ENCODE results near the gene OPCML. TPM values are rescaled to one million over a fixed set of nuclear protein-coding genes. Genes with fewer than 3 reads are reported as not detected.

The OPCML gene
- total and polyA plus RNA-seq, 2 donors (not counting 1 experiment from before 2014, with no cell fraction given) = 0.99 to 2.8 TPM

DNA sequence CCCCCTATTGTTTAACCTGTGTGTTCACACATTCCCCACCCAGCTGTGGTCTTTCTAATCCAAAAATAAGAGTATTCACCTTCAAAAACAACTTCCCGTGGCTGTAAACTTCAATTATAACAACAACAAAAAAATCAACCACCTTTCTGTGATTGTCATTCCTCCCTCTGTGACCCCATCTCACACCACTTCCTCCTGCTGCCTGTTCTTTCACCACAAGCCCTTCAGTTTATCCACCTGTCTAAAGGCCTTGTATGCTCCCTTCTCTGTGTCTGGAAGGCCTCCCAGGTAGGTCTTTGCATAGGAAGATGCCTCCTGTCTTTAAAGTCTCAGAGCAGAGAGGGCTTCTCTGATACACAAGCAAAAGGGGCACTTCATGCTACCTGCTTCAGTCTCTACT lies 707.7 kb downstream of the OPCML start:
- Histone ChIP-seq H3K4me3 (replicated peaks in 1 of 4; ENCODE audit: control extremely low read depth in 1 of 4, insufficient read depth in 1 of 4, low read depth in 3 of 4, low read length in 4 of 4) (no peak overlapping the region), H3K4me2 (ENCODE audit: extremely low read depth, insufficient read depth, low read length) (no peak overlapping the region), H4K20me1 (ENCODE audit: control insufficient read depth, extremely low read depth, insufficient read depth, low read length) (no peaks in the 10 kb centered on the region), H3K4me1 (ENCODE audit: control insufficient read depth, extremely low read depth, insufficient read depth, low read length) (no peaks in the 10 kb centered on the region), H3K27me3 (ENCODE audit: control insufficient read depth, insufficient read depth, low read length) (no peaks in the 10 kb centered on the region), H3K9me3 (ENCODE audit: control insufficient read depth, insufficient read depth, low read depth, low read length) (no peaks in the 10 kb centered on the region), H3K9ac (ENCODE audit: insufficient read depth, low read length) (no peak overlapping the region), H3K79me2 (ENCODE audit: control insufficient read depth, insufficient read depth, low read length) (no peaks in the 10 kb centered on the region), H2AFZ (ENCODE audit: low read length) (no peak overlapping the region), H3K27ac (ENCODE audit: insufficient read depth, low read length) (no peak overlapping the region), H3K36me3 (ENCODE audit: control insufficient read depth, insufficient read depth, low read length) (no peaks in the 10 kb centered on the region)
- TF ChIP-seq EZH2 (IDR thresholded peaks at IDR 0.05; ENCODE audit: low read length, missing control alignments) = no peak
- TF ChIP-seq, protein P1, sequence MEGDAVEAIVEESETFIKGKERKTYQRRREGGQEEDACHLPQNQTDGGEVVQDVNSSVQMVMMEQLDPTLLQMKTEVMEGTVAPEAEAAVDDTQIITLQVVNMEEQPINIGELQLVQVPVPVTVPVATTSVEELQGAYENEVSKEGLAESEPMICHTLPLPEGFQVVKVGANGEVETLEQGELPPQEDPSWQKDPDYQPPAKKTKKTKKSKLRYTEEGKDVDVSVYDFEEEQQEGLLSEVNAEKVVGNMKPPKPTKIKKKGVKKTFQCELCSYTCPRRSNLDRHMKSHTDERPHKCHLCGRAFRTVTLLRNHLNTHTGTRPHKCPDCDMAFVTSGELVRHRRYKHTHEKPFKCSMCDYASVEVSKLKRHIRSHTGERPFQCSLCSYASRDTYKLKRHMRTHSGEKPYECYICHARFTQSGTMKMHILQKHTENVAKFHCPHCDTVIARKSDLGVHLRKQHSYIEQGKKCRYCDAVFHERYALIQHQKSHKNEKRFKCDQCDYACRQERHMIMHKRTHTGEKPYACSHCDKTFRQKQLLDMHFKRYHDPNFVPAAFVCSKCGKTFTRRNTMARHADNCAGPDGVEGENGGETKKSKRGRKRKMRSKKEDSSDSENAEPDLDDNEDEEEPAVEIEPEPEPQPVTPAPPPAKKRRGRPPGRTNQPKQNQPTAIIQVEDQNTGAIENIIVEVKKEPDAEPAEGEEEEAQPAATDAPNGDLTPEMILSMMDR (conservative IDR thresholded peaks at IDR 0.05 in 1 of 2, IDR thresholded peaks at IDR 0.05 in 1 of 2; ENCODE audit: low read depth in 1 of 2, low read length in 2 of 2) = no peak
- DNase-seq (ENCODE audit: low read depth in 2 of 2) = no peak

DNA sequence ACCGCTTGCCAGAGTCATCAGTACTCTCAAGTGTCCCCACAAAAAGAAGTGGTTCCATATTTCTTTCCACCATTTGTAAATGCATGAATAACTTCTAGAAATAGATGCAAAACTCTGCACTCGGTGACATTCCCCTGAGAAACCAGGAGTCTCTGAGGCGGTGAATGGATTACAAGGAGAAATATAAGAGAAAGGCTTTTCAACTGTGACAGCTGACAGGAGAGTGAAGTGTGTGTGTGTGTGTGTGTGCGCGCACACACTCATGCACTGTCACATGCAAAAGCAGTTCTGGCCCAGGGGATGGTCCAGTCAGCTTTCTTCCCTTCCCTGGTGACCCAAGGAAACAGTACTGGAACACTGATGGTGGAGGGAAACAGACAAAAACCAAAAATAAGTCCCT lies 710.0 kb downstream of the OPCML start:
- no peak overlapping the region for H3K4me3 ChIP-seq (replicated peaks in 1 of 4; ENCODE audit: control extremely low read depth in 1 of 4, insufficient read depth in 1 of 4, low read depth in 3 of 4, low read length in 4 of 4)
- no peak overlapping the region for H2AFZ ChIP-seq (ENCODE audit: low read length)
- H3K4me1 ChIP-seq (ENCODE audit: control insufficient read depth, extremely low read depth, insufficient read depth, low read length) = no peaks in the 10 kb centered on the region
- no peaks in the 10 kb centered on the region for H3K79me2 ChIP-seq (ENCODE audit: control insufficient read depth, insufficient read depth, low read length)
- no peaks in the 10 kb centered on the region for H3K36me3 ChIP-seq (ENCODE audit: control insufficient read depth, insufficient read depth, low read length)
- DNase-seq (ENCODE audit: low read depth in 2 of 2) = no peak
- no peak for TF ChIP-seq EZH2 (IDR thresholded peaks at IDR 0.05; ENCODE audit: low read length, missing control alignments)
- TF ChIP-seq, protein P1 (conservative IDR thresholded peaks at IDR 0.05 in 1 of 2, IDR thresholded peaks at IDR 0.05 in 1 of 2; ENCODE audit: low read depth in 1 of 2, low read length in 2 of 2) = no peak
- no peak overlapping the region for H3K4me2 ChIP-seq (ENCODE audit: extremely low read depth, insufficient read depth, low read length)
- no peak overlapping the region for H3K9ac ChIP-seq (ENCODE audit: insufficient read depth, low read length)
- no peaks in the 10 kb centered on the region for H3K9me3 ChIP-seq (ENCODE audit: control insufficient read depth, insufficient read depth, low read depth, low read length)
- no peak overlapping the region for H3K27ac ChIP-seq (ENCODE audit: insufficient read depth, low read length)
- no peaks in the 10 kb centered on the region for H3K27me3 ChIP-seq (ENCODE audit: control insufficient read depth, insufficient read depth, low read length)
- H4K20me1 ChIP-seq (ENCODE audit: control insufficient read depth, extremely low read depth, insufficient read depth, low read length) = no peaks in the 10 kb centered on the region

DNA sequence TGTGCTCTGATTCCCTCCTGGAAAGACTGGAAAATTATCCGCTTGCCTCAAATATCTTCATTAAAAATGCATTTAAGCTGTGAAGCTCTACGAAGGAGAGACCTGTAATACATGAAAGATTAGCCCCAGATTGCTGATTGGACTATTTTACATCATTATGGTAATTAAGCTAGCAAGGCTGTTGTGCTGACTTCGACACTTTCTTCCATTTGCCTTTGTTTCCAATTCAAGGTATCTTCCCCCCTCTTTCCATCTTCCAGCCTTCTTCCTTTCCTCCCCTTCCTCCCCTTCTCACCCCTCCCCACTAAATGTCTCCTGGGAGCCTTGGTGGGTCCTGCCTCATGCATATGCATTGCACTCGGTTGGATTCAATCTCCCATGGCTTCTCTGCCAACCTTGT lies 710.8 kb downstream of the OPCML start:
- Histone ChIP-seq H3K4me3 (replicated peaks in 1 of 4; ENCODE audit: control extremely low read depth in 1 of 4, insufficient read depth in 1 of 4, low read depth in 3 of 4, low read length in 4 of 4) (no peak overlapping the region), H3K27me3 (ENCODE audit: control insufficient read depth, insufficient read depth, low read length) (no peaks in the 10 kb centered on the region), H4K20me1 (ENCODE audit: control insufficient read depth, extremely low read depth, insufficient read depth, low read length) (no peaks in the 10 kb centered on the region), H2AFZ (ENCODE audit: low read length) (no peak overlapping the region), H3K9me3 (ENCODE audit: control insufficient read depth, insufficient read depth, low read depth, low read length) (no peaks in the 10 kb centered on the region), H3K4me1 (ENCODE audit: control insufficient read depth, extremely low read depth, insufficient read depth, low read length) (no peaks in the 10 kb centered on the region), H3K9ac (ENCODE audit: insufficient read depth, low read length) (no peak overlapping the region), H3K27ac (ENCODE audit: insufficient read depth, low read length) (no peak overlapping the region), H3K4me2 (ENCODE audit: extremely low read depth, insufficient read depth, low read length) (no peak overlapping the region), H3K36me3 (ENCODE audit: control insufficient read depth, insufficient read depth, low read length) (no peaks in the 10 kb centered on the region), H3K79me2 (ENCODE audit: control insufficient read depth, insufficient read depth, low read length) (no peaks in the 10 kb centered on the region)
- no peak for DNase-seq (ENCODE audit: low read depth in 2 of 2)
- no peak for TF ChIP-seq EZH2 (IDR thresholded peaks at IDR 0.05; ENCODE audit: low read length, missing control alignments)
- TF ChIP-seq, protein P1 (conservative IDR thresholded peaks at IDR 0.05 in 1 of 2, IDR thresholded peaks at IDR 0.05 in 1 of 2; ENCODE audit: low read depth in 1 of 2, low read length in 2 of 2) = no peak
